ENCODE measurements around the gene LMF2.

Gene LMF2

DNA sequence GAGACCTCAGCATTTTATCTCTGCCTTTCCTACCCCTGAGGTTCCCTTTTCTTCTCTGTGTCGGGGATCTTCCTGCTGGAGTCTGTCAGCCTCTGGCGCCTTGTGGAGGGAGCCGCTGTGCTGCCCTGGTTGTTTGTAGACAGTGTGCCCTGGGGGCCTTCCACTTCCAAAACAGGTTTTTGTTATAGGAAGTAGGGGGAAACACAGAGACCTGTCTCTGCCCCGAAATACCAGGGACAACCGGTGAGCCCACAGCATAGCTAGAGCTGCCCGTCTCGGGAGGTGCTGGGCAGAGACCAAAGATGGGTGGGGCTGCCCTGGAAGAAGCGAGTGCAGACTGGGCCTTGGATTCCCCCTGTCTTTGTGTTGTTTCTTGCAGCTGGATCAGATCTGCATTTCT lies 8.6 kb upstream of the LMF2 start:
- Histone ChIP-seq H3K4me1 (ENCODE audit: control insufficient read depth, low read length) (no peaks in the 10 kb centered on the region), H3K9me3 (ENCODE audit: control insufficient read depth, insufficient read depth, low read length) (no peaks in the 10 kb centered on the region), H3K79me2 (ENCODE audit: control insufficient read depth, low read length) (peaks cover 70% of the 10 kb centered on the region), H4K20me1 (ENCODE audit: control insufficient read depth, insufficient read depth, low read depth, low read length) (peaks cover 7% of the 10 kb centered on the region; the same call in 1 of the 2 replicates), H3K27ac (ENCODE audit: low read depth, low read length) (no peak overlapping the region), H3F3A (ENCODE audit: control insufficient read depth, insufficient read depth) (no peaks in the 10 kb centered on the region), H3K9me2 (replicated peaks; ENCODE audit: control insufficient read depth, low read length) (no peaks in the 10 kb centered on the region), H3K4me2 (ENCODE audit: low read length) (no peak overlapping the region), H3K4me3 (ENCODE audit: low read length) (no peak overlapping the region), H3K27me3 (ENCODE audit: control insufficient read depth, low read length) (no peaks in the 10 kb centered on the region), H3K36me3 (ENCODE audit: control insufficient read depth, low read length) (peaks cover 67% of the 10 kb centered on the region)
- TF ChIP-seq, protein P1, sequence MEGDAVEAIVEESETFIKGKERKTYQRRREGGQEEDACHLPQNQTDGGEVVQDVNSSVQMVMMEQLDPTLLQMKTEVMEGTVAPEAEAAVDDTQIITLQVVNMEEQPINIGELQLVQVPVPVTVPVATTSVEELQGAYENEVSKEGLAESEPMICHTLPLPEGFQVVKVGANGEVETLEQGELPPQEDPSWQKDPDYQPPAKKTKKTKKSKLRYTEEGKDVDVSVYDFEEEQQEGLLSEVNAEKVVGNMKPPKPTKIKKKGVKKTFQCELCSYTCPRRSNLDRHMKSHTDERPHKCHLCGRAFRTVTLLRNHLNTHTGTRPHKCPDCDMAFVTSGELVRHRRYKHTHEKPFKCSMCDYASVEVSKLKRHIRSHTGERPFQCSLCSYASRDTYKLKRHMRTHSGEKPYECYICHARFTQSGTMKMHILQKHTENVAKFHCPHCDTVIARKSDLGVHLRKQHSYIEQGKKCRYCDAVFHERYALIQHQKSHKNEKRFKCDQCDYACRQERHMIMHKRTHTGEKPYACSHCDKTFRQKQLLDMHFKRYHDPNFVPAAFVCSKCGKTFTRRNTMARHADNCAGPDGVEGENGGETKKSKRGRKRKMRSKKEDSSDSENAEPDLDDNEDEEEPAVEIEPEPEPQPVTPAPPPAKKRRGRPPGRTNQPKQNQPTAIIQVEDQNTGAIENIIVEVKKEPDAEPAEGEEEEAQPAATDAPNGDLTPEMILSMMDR (IDR thresholded peaks at IDR 0.05; ENCODE audit: low read depth, low read length, poor library complexity, severe bottlenecking) = no peak
- no peak for TF ChIP-seq EZH2phosphoT487 (IDR thresholded peaks at IDR 0.05; ENCODE audit: borderline replicate concordance, low read length)

DNA sequence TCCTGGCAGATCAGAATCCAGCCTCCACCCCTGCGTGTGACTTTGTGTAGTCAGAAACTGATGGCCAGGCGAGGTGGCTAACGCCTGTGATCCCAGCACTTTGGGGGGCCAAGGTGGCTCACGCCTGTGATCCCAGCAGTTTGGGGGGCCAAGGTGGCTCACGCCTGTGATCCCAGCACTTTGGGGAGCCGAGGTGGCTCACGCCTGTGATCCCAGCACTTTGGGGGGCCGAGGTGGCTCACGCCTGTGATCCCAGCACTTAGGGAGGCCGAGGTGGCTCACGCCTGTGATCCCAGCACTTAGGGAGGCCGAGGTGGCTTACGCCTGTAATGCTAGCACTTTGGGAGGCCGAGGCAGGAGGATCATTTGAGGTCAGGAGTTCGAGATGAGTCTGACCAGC lies 5.7 kb upstream of the LMF2 start:
- H3K9me3 ChIP-seq (ENCODE audit: control insufficient read depth, insufficient read depth, low read length) = no peaks in the 10 kb centered on the region
- H3K36me3 ChIP-seq (ENCODE audit: control insufficient read depth, low read length) = peaks cover 61% of the 10 kb centered on the region
- no peak overlapping the region for H3K4me2 ChIP-seq (ENCODE audit: low read length)
- peaks cover 9% of the 10 kb centered on the region for H3K4me1 ChIP-seq (ENCODE audit: control insufficient read depth, low read length)
- peaks cover 17% of the 10 kb centered on the region; the same call in 1 of the 2 replicates for H4K20me1 ChIP-seq (ENCODE audit: control insufficient read depth, insufficient read depth, low read depth, low read length)
- peaks cover 96% of the 10 kb centered on the region for H3K79me2 ChIP-seq (ENCODE audit: control insufficient read depth, low read length)
- H3F3A ChIP-seq (ENCODE audit: control insufficient read depth, insufficient read depth) = no peaks in the 10 kb centered on the region
- H3K9me2 ChIP-seq (replicated peaks; ENCODE audit: control insufficient read depth, low read length) = no peaks in the 10 kb centered on the region
- no peak overlapping the region for H3K27ac ChIP-seq (ENCODE audit: low read depth, low read length)
- H3K27me3 ChIP-seq (ENCODE audit: control insufficient read depth, low read length) = no peaks in the 10 kb centered on the region
- no peak for TF ChIP-seq EZH2phosphoT487 (IDR thresholded peaks at IDR 0.05; ENCODE audit: borderline replicate concordance, low read length)
- TF ChIP-seq, protein P1 (IDR thresholded peaks at IDR 0.05; ENCODE audit: low read depth, low read length, poor library complexity, severe bottlenecking) = no peak
- no peak overlapping the region for H3K4me3 ChIP-seq (ENCODE audit: low read length)

DNA sequence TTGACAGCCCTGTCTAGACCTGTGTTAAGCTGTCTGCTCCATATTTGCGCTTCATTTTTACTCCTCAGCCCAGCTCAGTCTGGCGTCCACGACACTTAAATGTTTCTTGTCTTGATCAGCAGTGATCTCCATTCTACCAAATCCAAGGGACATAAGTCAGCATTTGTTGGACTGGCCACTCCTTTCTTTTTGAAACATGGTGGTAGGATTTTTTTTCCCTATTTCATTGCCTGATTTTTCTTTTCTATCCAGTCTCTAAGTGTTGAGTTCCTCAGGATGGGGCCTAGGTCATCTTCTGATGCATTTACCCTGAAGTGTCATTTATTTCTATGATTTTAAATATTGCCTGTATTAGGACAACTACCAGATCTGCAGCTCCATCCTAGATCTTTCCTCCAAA lies 1.4 kb upstream of the LMF2 start:
- TF ChIP-seq EZH2phosphoT487 (IDR thresholded peaks at IDR 0.05; ENCODE audit: borderline replicate concordance, low read length) = no peak
- TF ChIP-seq, protein P1 (IDR thresholded peaks at IDR 0.05; ENCODE audit: low read depth, low read length, poor library complexity, severe bottlenecking) = no peak
- H3K79me2 ChIP-seq (ENCODE audit: control insufficient read depth, low read length) = peaks cover 86% of the 10 kb centered on the region

More for the DNA sequence above, 1.4 kb upstream of the LMF2 start:
- Histone ChIP-seq H4K20me1 (ENCODE audit: control insufficient read depth, insufficient read depth, low read depth, low read length) (peaks cover 14% of the 10 kb centered on the region; the same call in 1 of the 2 replicates), H3K9me3 (ENCODE audit: control insufficient read depth, insufficient read depth, low read length) (no peaks in the 10 kb centered on the region), H3K27me3 (ENCODE audit: control insufficient read depth, low read length) (no peaks in the 10 kb centered on the region), H3K4me1 (ENCODE audit: control insufficient read depth, low read length) (peaks cover 19% of the 10 kb centered on the region), H3K36me3 (ENCODE audit: control insufficient read depth, low read length) (peaks cover 57% of the 10 kb centered on the region), H3F3A (ENCODE audit: control insufficient read depth, insufficient read depth) (no peaks in the 10 kb centered on the region), H3K27ac (ENCODE audit: low read depth, low read length) (peak overlapping the region; percentile 51), H3K4me3 (ENCODE audit: low read length) (peak overlapping the region; percentile 85), H3K4me2 (ENCODE audit: low read length) (peak overlapping the region; percentile 88), H3K9me2 (replicated peaks; ENCODE audit: control insufficient read depth, low read length) (no peaks in the 10 kb centered on the region)
